HEK293 (cell line): Measurements from ENCODE around the gene LRRC8D.
A peak's percentile ranks its signal among the peaks of the same experiment; 100 is the strongest.

Experiments
- HOXA7 ChIP-seq: sonication (generic); formaldehyde crosslinking; IDR thresholded peaks from 2 replicates; pipeline ENCODE4 v1.8.1; 2022; ENCODE audit warnings: missing genetic modification reagents, borderline replicate concordance
- PRDM4 ChIP-seq: fragments of 450-650 bp; formaldehyde crosslinking; IDR thresholded peaks from 2 replicates; pipeline ENCODE4 v1.5.1; 2017; ENCODE audit warnings: missing biosample characterization, missing genetic modification characterization
- SETDB1 ChIP-seq: IDR thresholded peaks from one replicate; pipeline ENCODE4 v1.6.1; 2017; ENCODE audit warnings: mild to moderate bottlenecking, low read length, moderate library complexity, mixed read lengths; ENCODE audit not compliant: insufficient read length
- SP7 ChIP-seq: fragments of 450-650 bp; formaldehyde crosslinking; IDR thresholded peaks from 2 replicates; pipeline ENCODE4 v1.5.1; 2016; ENCODE audit warnings: missing biosample characterization, missing genetic modification characterization
- WT1 ChIP-seq: fragments of 450-650 bp; formaldehyde crosslinking; IDR thresholded peaks from 2 replicates; pipeline ENCODE4 v1.5.1; 2016; ENCODE audit warnings: missing biosample characterization, missing genetic modification characterization
- ZBTB6 ChIP-seq: fragments of 450-650 bp; formaldehyde crosslinking; IDR thresholded peaks from 2 replicates; pipeline ENCODE4 v1.5.1; 2017; ENCODE audit warnings: missing biosample characterization, missing genetic modification characterization
- ZBTB7A ChIP-seq: fragments of 450-650 bp; formaldehyde crosslinking; IDR thresholded peaks from 2 replicates; pipeline ENCODE4 v1.5.1; 2016; ENCODE audit warnings: low read depth, missing biosample characterization, missing genetic modification characterization
- ZFP69B ChIP-seq: fragments of 450-650 bp; formaldehyde crosslinking; IDR thresholded peaks from 2 replicates; pipeline ENCODE4 v1.5.1; 2016; ENCODE audit warnings: missing biosample characterization, missing genetic modification characterization
- ZNF146 ChIP-seq: fragments of 450-650 bp; formaldehyde crosslinking; IDR thresholded peaks from 2 replicates; pipeline ENCODE4 v1.5.1; 2016; ENCODE audit warnings: missing biosample characterization, missing genetic modification characterization
- ZNF16 ChIP-seq: fragments of 450-650 bp; formaldehyde crosslinking; IDR thresholded peaks from 2 replicates; pipeline ENCODE4 v1.5.1; 2016; ENCODE audit warnings: low read depth, missing biosample characterization, missing genetic modification characterization
- ZNF19 ChIP-seq: fragments of 450-650 bp; formaldehyde crosslinking; IDR thresholded peaks from 2 replicates; pipeline ENCODE4; 2016; ENCODE audit warnings: missing biosample characterization, missing genetic modification characterization, low read depth
- ZNF302 ChIP-seq: fragments of 450-650 bp; formaldehyde crosslinking; IDR thresholded peaks from 2 replicates; pipeline ENCODE4 v1.5.1; 2016; ENCODE audit warnings: missing biosample characterization, missing genetic modification characterization, low read depth
- ZNF37A ChIP-seq: fragments of 450-650 bp; IDR thresholded peaks from 2 replicates; pipeline ENCODE4 v1.5.1; 2018; ENCODE audit warnings: missing biosample characterization, missing genetic modification characterization
- ZNF404 ChIP-seq: fragments of 450-650 bp; formaldehyde crosslinking; IDR thresholded peaks from 2 replicates; pipeline ENCODE4 v1.5.1; 2017; ENCODE audit warnings: missing biosample characterization, missing genetic modification characterization
- ZNF488 ChIP-seq: fragments of 450-650 bp; formaldehyde crosslinking; IDR thresholded peaks from 2 replicates; pipeline ENCODE4 v1.5.1; 2016; ENCODE audit warnings: missing biosample characterization, missing genetic modification characterization
- ZNF510 ChIP-seq: fragments of 450-650 bp; formaldehyde crosslinking; IDR thresholded peaks from 2 replicates; pipeline ENCODE4 v1.5.1; 2018; ENCODE audit warnings: mild to moderate bottlenecking, missing genetic modification characterization, missing biosample characterization; ENCODE audit not compliant: insufficient replicate concordance
- ZNF529 ChIP-seq: fragments of 450-650 bp; formaldehyde crosslinking; IDR thresholded peaks from 2 replicates; pipeline ENCODE4 v1.5.1; 2017; ENCODE audit warnings: missing genetic modification characterization, missing biosample characterization; ENCODE audit not compliant: insufficient replicate concordance
- ZNF654 ChIP-seq: fragments of 450-650 bp; formaldehyde crosslinking; IDR thresholded peaks from 2 replicates; pipeline ENCODE4 v1.5.1; 2016; ENCODE audit warnings: low read depth, missing biosample characterization, missing genetic modification characterization
- ZNF776 ChIP-seq: fragments of 450-650 bp; formaldehyde crosslinking; IDR thresholded peaks from 2 replicates; pipeline ENCODE4 v1.5.0; 2017; ENCODE audit warnings: missing biosample characterization, missing genetic modification characterization, borderline replicate concordance
- ZNF777 ChIP-seq: fragments of 450-650 bp; formaldehyde crosslinking; IDR thresholded peaks from 2 replicates; pipeline ENCODE4 v1.5.1; 2017; ENCODE audit warnings: missing biosample characterization, missing genetic modification characterization, borderline replicate concordance
- ZNF792 ChIP-seq: fragments of 450-650 bp; formaldehyde crosslinking; IDR thresholded peaks from 2 replicates; pipeline ENCODE4 v1.5.1; 2016; ENCODE audit warnings: missing biosample characterization, missing genetic modification characterization
- ZNF830 ChIP-seq: fragments of 450-650 bp; IDR thresholded peaks from 2 replicates; pipeline ENCODE4 v1.5.0; 2018; ENCODE audit warnings: missing biosample characterization, missing genetic modification characterization, low read depth, mild to moderate bottlenecking, moderate library complexity
- TF ChIP-seq, protein P1 (sequence below): fragments of 450-650 bp; formaldehyde crosslinking; IDR thresholded peaks from 2 replicates; pipeline ENCODE4 v1.5.1; 2017; ENCODE audit warnings: missing biosample characterization, missing genetic modification characterization
- TF ChIP-seq, protein P2 (sequence below): fragments of 450-650 bp; formaldehyde crosslinking; IDR thresholded peaks from 2 replicates; pipeline ENCODE4 v1.5.1; 2016; ENCODE audit warnings: missing biosample characterization, missing genetic modification characterization
- TF ChIP-seq, protein P3 (sequence below): fragments of 450-650 bp; formaldehyde crosslinking; IDR thresholded peaks from 2 replicates; pipeline ENCODE4 v1.5.1; 2016; ENCODE audit warnings: missing biosample characterization, missing genetic modification characterization
- TF ChIP-seq, protein P4 (sequence below): fragments of 450-650 bp; formaldehyde crosslinking; IDR thresholded peaks from 2 replicates; pipeline ENCODE4 v1.5.1; 2016; ENCODE audit warnings: missing biosample characterization, missing genetic modification characterization, low read depth

Gene LRRC8D

DNA sequence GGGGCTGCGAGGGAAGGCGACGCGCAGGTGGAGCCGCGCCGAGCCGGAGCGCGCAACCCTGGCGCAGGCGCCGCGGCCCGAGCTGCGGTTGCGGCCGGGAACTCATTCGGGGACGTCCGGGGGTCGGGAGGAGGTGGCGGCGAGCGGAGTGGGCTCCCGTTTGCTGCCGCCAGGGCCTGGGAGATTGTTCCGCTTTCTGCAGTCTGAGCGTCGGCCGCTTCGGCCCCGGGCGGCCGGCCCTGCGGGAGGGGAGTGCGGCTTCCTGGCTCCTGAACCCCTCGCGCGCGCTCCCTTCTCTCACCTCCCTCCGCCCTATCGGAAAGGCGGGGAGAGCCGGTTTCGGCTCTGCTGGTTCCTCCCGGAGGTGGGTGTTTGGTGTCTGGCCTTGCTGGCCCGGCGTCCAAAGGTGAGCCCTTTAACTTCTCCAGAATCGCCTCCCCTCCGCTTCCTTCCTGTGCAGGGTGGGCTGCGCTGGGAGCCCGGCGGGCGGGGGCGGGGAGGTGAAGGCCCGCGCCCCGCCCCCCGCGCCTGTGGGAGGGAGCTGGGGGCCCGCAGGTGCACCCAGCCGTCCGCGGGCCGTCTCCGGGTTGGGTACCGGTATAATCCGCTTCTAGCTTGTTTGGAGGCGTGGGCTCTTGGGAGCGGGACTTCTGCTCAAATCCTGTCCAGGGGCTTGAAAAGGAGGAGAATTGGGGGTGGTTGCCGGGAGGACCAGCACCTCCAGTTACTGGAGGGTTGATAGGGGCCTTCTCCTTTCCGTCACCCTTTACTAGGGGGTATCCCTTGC is 683 bp downstream of the LRRC8D start (continued):
- TF ChIP-seq, protein P1, sequence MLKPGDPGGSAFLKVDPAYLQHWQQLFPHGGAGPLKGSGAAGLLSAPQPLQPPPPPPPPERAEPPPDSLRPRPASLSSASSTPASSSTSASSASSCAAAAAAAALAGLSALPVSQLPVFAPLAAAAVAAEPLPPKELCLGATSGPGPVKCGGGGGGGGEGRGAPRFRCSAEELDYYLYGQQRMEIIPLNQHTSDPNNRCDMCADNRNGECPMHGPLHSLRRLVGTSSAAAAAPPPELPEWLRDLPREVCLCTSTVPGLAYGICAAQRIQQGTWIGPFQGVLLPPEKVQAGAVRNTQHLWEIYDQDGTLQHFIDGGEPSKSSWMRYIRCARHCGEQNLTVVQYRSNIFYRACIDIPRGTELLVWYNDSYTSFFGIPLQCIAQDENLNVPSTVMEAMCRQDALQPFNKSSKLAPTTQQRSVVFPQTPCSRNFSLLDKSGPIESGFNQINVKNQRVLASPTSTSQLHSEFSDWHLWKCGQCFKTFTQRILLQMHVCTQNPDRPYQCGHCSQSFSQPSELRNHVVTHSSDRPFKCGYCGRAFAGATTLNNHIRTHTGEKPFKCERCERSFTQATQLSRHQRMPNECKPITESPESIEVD, result no peak
- TF ChIP-seq ZBTB6 (no peak), WT1 (tag by site-specific recombination) (no peak), ZNF302 (tag by site-specific recombination) (no peak), ZFP69B (tag by site-specific recombination) (no peak), SETDB1 (no peak), ZNF404 (tag by site-specific recombination) (no peak), ZNF792 (tag by site-specific recombination) (no peak), ZNF654 (tag by site-specific recombination) (no peak), ZNF488 (tag by site-specific recombination) (no peak), ZNF37A (tag by site-specific recombination) (no peak), ZNF16 (tag by site-specific recombination) (no peak), ZNF776 (no peak), PRDM4 (tag by site-specific recombination) (no peak), SP7 (tag by site-specific recombination) (no peak; the same call in 1 of the 2 replicates), ZNF777 (no peak), HOXA7 (CRISPR knock-in tag) (no peak), ZNF510 (tag by site-specific recombination) (no peak), ZNF529 (no peak), ZBTB7A (tag by site-specific recombination) (no peak), ZNF19 (tag by site-specific recombination) (no peak), ZNF146 (tag by site-specific recombination) (no peak), ZNF830 (tag by site-specific recombination) (no peak)
- TF ChIP-seq, protein P2, sequence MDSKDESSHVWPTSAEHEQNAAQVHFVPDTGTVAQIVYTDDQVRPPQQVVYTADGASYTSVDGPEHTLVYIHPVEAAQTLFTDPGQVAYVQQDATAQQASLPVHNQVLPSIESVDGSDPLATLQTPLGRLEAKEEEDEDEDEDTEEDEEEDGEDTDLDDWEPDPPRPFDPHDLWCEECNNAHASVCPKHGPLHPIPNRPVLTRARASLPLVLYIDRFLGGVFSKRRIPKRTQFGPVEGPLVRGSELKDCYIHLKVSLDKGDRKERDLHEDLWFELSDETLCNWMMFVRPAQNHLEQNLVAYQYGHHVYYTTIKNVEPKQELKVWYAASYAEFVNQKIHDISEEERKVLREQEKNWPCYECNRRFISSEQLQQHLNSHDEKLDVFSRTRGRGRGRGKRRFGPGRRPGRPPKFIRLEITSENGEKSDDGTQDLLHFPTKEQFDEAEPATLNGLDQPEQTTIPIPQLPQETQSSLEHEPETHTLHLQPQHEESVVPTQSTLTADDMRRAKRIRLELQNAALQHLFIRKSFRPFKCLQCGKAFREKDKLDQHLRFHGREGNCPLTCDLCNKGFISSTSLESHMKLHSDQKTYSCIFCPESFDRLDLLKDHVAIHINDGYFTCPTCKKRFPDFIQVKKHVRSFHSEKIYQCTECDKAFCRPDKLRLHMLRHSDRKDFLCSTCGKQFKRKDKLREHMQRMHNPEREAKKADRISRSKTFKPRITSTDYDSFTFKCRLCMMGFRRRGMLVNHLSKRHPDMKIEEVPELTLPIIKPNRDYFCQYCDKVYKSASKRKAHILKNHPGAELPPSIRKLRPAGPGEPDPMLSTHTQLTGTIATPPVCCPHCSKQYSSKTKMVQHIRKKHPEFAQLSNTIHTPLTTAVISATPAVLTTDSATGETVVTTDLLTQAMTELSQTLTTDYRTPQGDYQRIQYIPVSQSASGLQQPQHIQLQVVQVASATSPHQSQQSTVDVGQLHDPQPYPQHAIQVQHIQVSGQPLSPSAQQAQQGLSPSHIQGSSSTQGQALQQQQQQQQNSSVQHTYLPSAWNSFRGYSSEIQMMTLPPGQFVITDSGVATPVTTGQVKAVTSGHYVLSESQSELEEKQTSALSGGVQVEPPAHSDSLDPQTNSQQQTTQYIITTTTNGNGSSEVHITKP (tag by site-specific recombination), result peak; percentile 89
- TF ChIP-seq, protein P3, sequence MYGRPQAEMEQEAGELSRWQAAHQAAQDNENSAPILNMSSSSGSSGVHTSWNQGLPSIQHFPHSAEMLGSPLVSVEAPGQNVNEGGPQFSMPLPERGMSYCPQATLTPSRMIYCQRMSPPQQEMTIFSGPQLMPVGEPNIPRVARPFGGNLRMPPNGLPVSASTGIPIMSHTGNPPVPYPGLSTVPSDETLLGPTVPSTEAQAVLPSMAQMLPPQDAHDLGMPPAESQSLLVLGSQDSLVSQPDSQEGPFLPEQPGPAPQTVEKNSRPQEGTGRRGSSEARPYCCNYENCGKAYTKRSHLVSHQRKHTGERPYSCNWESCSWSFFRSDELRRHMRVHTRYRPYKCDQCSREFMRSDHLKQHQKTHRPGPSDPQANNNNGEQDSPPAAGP (tag by site-specific recombination), result no peak
- TF ChIP-seq, protein P4, sequence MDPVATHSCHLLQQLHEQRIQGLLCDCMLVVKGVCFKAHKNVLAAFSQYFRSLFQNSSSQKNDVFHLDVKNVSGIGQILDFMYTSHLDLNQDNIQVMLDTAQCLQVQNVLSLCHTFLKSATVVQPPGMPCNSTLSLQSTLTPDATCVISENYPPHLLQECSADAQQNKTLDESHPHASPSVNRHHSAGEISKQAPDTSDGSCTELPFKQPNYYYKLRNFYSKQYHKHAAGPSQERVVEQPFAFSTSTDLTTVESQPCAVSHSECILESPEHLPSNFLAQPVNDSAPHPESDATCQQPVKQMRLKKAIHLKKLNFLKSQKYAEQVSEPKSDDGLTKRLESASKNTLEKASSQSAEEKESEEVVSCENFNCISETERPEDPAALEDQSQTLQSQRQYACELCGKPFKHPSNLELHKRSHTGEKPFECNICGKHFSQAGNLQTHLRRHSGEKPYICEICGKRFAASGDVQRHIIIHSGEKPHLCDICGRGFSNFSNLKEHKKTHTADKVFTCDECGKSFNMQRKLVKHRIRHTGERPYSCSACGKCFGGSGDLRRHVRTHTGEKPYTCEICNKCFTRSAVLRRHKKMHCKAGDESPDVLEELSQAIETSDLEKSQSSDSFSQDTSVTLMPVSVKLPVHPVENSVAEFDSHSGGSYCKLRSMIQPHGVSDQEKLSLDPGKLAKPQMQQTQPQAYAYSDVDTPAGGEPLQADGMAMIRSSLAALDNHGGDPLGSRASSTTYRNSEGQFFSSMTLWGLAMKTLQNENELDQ (tag by site-specific recombination), result no peak
